Psoas muscle (tissue), 8 donors: ENCODE measurements around the gene TUBB4B. TPM values are rescaled to one million over a fixed set of nuclear protein-coding genes. Genes with fewer than 3 reads are reported as not detected.

Source experiments
- ATAC-seq, 4 donors: fragments of 200-7000 bp; cut with Tn5 transposase; one replicate each; pipeline ENCODE4 v1.9.1; 2020; ENCODE audit warnings: moderate library complexity in 3 of 4, mild to moderate bottlenecking in 2 of 4
- DNase-seq, 2 donors: peaks; one replicate each; pipeline ENCODE4 v3.0.0-alpha.2; 2020
- H3K27ac ChIP-seq: fragments of 200-600 bp; one replicate; pipeline ENCODE4 v1.8.0; 2022
- H3K27me3 ChIP-seq, 3 donors: fragments of 200-600 bp in 1 of 3; one replicate each; pipeline versions ENCODE4 v1.6.1 to v1.8.0; 2013 to 2022; ENCODE audit warnings: low read length in 2 of 3, mild to moderate bottlenecking in 2 of 3, moderate library complexity in 1 of 3; ENCODE audit not compliant: insufficient read depth in 3 of 3
- H3K36me3 ChIP-seq, 2 donors: fragments of 200-600 bp in 1 of 2; one replicate each; pipeline versions ENCODE4 v1.6.1 to v1.8.0; 2013 to 2022; ENCODE audit warnings: low read depth in 1 of 2, mild to moderate bottlenecking in 1 of 2, moderate library complexity in 1 of 2; ENCODE audit not compliant: insufficient read depth in 1 of 2
- H3K4me1 ChIP-seq: fragments of 200-600 bp; one replicate; pipeline ENCODE4 v1.8.0; 2022
- H3K4me3 ChIP-seq: fragments of 200-600 bp; one replicate; pipeline ENCODE4 v1.8.0; 2022; ENCODE audit warnings: mild to moderate bottlenecking
- H3K9me3 ChIP-seq: fragments of 200-600 bp; one replicate; pipeline ENCODE4 v1.8.0; 2022
- CTCF ChIP-seq: fragments of 200-600 bp; IDR thresholded peaks from one replicate; pipeline ENCODE4 v1.8.0; 2022; ENCODE audit warnings: antibody characterized with exemption
- WGBS, 3 donors: extraction: QIAGEN DNeasy Blood & Tissue Kit; methylation state at CpG; one replicate each; pipeline versions ENCODE4 v1.1.6 to v1.1.7; 2013; 5-methylcytosine and 5-hydroxymethylcytosine counted together
- intact Hi-C, 2 donors: fragments of 100-400 bp; cut with DNase I; formaldehyde crosslinking; loops; one replicate each; pipeline versions ENCODE4 v1.11.0 to v1.14.2; 2022
- polyA plus RNA-seq, 3 donors: library from polyadenylated mRNA; stranded (reverse); fragments of 200-250 nt; gene quantifications; one replicate each; pipeline ENCODE4 v1.2.3, GENCODE V29; 2013
- total RNA-seq, 4 donors: library from RNA; stranded (reverse); fragmentation: NEBNext Ultra II Directional in 2 of 4; extraction: Animal tissue kit (Norgen Biotek cat#: 25700) in 2 of 4; gene quantifications; one replicate each; pipeline versions ENCODE4 v1.2.1 to v1.2.4, GENCODE V29; 2021 to 2023
- donor health status: healthy with polysubstance abuse.
- donor health status: DM: no; HTN: no; CAD: no; lungs with moderate emphysema.
- donor health status: Bipolar disorder and iron deficiency.
- donor health status: healthy.
- donor health status: DM: yes; HTN: yes; CAD: no.
- donor health status: DM: no; HTN: no; CAD: no.
- donor health status: DM: no; HTN: no; CAD: no.
- donor health status: DM: yes; HTN: yes; CAD: no.

The TUBB4B gene
- total and polyA plus RNA-seq, 7 donors = 111 to 838 (median 273) TPM

- H3K4me1 ChIP-seq = peaks cover 30% of the 10 kb centered on the region
- ATAC-seq (no peak), DNase-seq (no peak)
- no peak for TF ChIP-seq CTCF
- H3K27me3 ChIP-seq = peaks cover 0 to 48% (median 16%) of the 10 kb centered on the region in 3 donors
- WGBS, 3 donors = 62 to 77% (median 76%) methylated on average over 119 to 139 of the region's 139 CpGs
- no peaks in the 10 kb centered on the region for H3K9me3 ChIP-seq
- H3K36me3 ChIP-seq = no peaks in the 10 kb centered on the region
- H3K4me3 ChIP-seq = peak overlapping the region; percentile 62
- no peak overlapping the region for H3K27ac ChIP-seq
- intact Hi-C loops = no loop called here
Observed at GRCh38 chr9:137278721-137279711, 37.9 kb downstream of the TUBB4B start.

GRCh38 chr9:137279741-137280473 lies 38.8 kb downstream of the TUBB4B start:
- intact Hi-C loops = no loop called here
- 76 to 83% (median 81%) methylated on average over 35 to 41 of the region's 41 CpGs for WGBS, 3 donors
- Histone ChIP-seq H3K27me3 (peaks cover 0 to 48% (median 16%) of the 10 kb centered on the region in 3 donors), H3K4me1 (peaks cover 30% of the 10 kb centered on the region), H3K9me3 (no peaks in the 10 kb centered on the region), H3K36me3 (no peaks in the 10 kb centered on the region), H3K4me3 (no peak overlapping the region), H3K27ac (no peak overlapping the region)
- TF ChIP-seq CTCF = no peak
- ATAC-seq (no peak), DNase-seq (no peak)

GRCh38 chr9:137280474-137281344 lies 39.6 kb downstream of the TUBB4B start:
- peak overlapping the region; percentile 18 for H3K4me3 ChIP-seq
- no peaks in the 10 kb centered on the region for H3K36me3 ChIP-seq
- peak in 1 of 2 donors; percentile 26 for DNase-seq
- intact Hi-C loops = no loop called here
- H3K9me3 ChIP-seq = no peaks in the 10 kb centered on the region
- peak; percentile 33 to 50 (median 37) for ATAC-seq
- no peak overlapping the region for H3K27ac ChIP-seq
- H3K27me3 ChIP-seq = peaks cover 0 to 48% (median 16%) of the 10 kb centered on the region in 3 donors
- TF ChIP-seq CTCF = peak; percentile 30
- peaks cover 27% of the 10 kb centered on the region for H3K4me1 ChIP-seq
- 25 to 26% (median 26%) methylated on average over 60 to 85 of the region's 85 CpGs for WGBS, 3 donors

GRCh38 chr9:137281345-137282116 lies 40.4 kb downstream of the TUBB4B start:
- DNase-seq = no peak

More at GRCh38 chr9:137281345-137282116, 40.4 kb downstream of the TUBB4B start:
- peak overlapping the region; percentile 18 for H3K4me3 ChIP-seq
- H3K27ac ChIP-seq = no peak overlapping the region
- intact Hi-C loops = no loop called here
- H3K9me3 ChIP-seq = no peaks in the 10 kb centered on the region
- peaks cover 0 to 42% (median 16%) of the 10 kb centered on the region in 3 donors for H3K27me3 ChIP-seq
- H3K4me1 ChIP-seq = peaks cover 19% of the 10 kb centered on the region
- TF ChIP-seq CTCF = no peak
- H3K36me3 ChIP-seq = no peaks in the 10 kb centered on the region
- no peak for ATAC-seq
- 32 to 52% (median 40%) methylated on average over 17 to 39 of the region's 39 CpGs for WGBS, 3 donors
